ENCODE measurements around the gene DAPK2. TPM values are rescaled to one million over a fixed set of nuclear protein-coding genes. Genes with fewer than 3 reads are reported as not detected.
A peak's percentile ranks its signal among the peaks of the same experiment; 100 is the strongest.

The DAPK2 gene
- total and polyA plus RNA-seq, 2 of the 4 experiments (the other 2 are of a cell fraction): 0.34 to 0.36 TPM

DNA sequence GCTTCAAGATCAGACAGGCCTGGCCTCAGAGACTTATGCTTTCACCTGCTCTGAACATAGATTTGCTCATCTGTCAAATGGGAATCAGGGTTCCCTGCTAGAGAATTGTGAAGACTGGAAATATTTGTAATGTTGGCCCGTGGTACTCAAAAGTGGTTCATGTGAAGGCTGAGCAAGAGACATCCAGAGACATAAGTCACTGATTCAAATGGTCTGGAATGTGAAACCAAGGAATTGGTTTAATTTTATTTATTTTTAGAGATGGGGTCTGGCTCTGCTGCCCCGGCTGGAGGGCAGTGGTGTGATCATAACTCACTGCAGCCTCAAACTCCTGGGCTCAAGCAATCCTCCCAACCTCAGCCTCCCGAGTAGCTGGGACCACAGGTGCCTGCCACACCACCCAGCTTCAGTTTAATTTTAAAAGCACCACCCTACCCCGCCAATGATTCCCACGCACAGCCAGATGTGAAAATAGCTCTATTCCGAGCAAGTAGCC lies 60.1 kb downstream of the DAPK2 start:
- in situ Hi-C loops (cut with MboI; ENCODE audit: low sequenced_read_pairs) (no loop called here), dilution Hi-C loops (cut with HindIII; ENCODE audit: low sequenced_read_pairs, unreplicated experiment) (no loop called here), intact Hi-C loops (cut with micrococcal nuclease) (no loop called here)
- Histone ChIP-seq H3K9ac (ENCODE audit: low read depth, low read length) (no peak overlapping the region), H3K27ac (ENCODE audit: insufficient read depth, low read length) (no peak overlapping the region; the same call in 1 of the 2 replicates), H2AK5ac (ENCODE audit: low read depth, low read length) (no peak overlapping the region), H3K27me3 (ENCODE audit: control insufficient read depth, insufficient read depth, low read length) (peaks cover 1% of the 10 kb centered on the region; the same call in 1 of the 2 replicates), H4K5ac (ENCODE audit: low read depth, low read length) (no peak overlapping the region), H3K4me2 (ENCODE audit: low read depth, low read length) (no peak overlapping the region), H3K4ac (ENCODE audit: low read depth, low read length) (no peak overlapping the region), H2AFZ (replicated peaks; ENCODE audit: low read length, poor library complexity) (no peak overlapping the region), H2BK120ac (ENCODE audit: low read depth, low read length) (no peak overlapping the region), H3K79me1 (ENCODE audit: low read depth in 1 of 2, low read length in 2 of 2) (no peaks in the 10 kb centered on the region), H2BK5ac (ENCODE audit: low read depth, low read length, poor library complexity, severe bottlenecking) (no peak overlapping the region), H4K91ac (ENCODE audit: insufficient read depth, low read depth, low read length) (no peak overlapping the region), H3K23ac (ENCODE audit: low read depth, low read length) (no peak overlapping the region), H3K18ac (ENCODE audit: low read depth, low read length) (no peak overlapping the region; the same call in 1 of the 2 replicates), H2BK20ac (ENCODE audit: low read depth, low read length) (no peak overlapping the region), H4K20me1 (ENCODE audit: insufficient read depth, low read length) (no peaks in the 10 kb centered on the region; the same call in 1 of the 2 replicates), H3K9me3 (ENCODE audit: control insufficient read depth, insufficient read depth, low read length) (no peaks in the 10 kb centered on the region), H3K4me1 (ENCODE audit: control insufficient read depth, insufficient read depth, low read length) (peaks cover 6% of the 10 kb centered on the region; the same call in 1 of the 2 replicates), H2AK9ac (replicated peaks; ENCODE audit: low read depth, low read length, poor library complexity) (no peak overlapping the region), H3K4me3 (ENCODE audit: insufficient read depth, low read depth, low read length) (no peak overlapping the region), H3K56ac (ENCODE audit: extremely low read depth, insufficient read depth, low read length) (no peak overlapping the region), H3K36me3 (ENCODE audit: control insufficient read depth, insufficient read depth, low read length) (no peaks in the 10 kb centered on the region), H3K9me1 (ENCODE audit: insufficient read depth, low read length) (no peaks in the 10 kb centered on the region; the same call in none of the 2 replicates), H4K8ac (ENCODE audit: low read depth in 2 of 2, low read length in 2 of 2) (no peak overlapping the region), H3K14ac (replicated peaks; ENCODE audit: low read depth, low read length) (no peak overlapping the region), H2BK15ac (ENCODE audit: low read depth, low read length) (no peak overlapping the region)
- 79% methylated on average over 4 of the region's 6 CpGs; no CpG with 5 or more reads in 1 of the 2 experiments for WGBS, 2 experiments (ENCODE audit: extremely low coverage in 2 of 2, insufficient read length in 1 of 2)
- ATAC-seq (ENCODE audit: low read depth) (peak; percentile 50), DNase-seq (no peak)
- ChIA-PET POLR2A (ENCODE audit: unreplicated experiment) (no interaction called here), CTCF (interaction anchor here (1.4 kb wide), 1 partner anchor 40 kb away, joined by 3 read pairs; no protein-coding TSS in a partner anchor)
- TF ChIP-seq CHD1 (IDR thresholded peaks at IDR 0.05; ENCODE audit: low read depth, low read length): no peak
- TF ChIP-seq MAZ (IDR thresholded peaks at IDR 0.05; ENCODE audit: borderline replicate concordance, low read depth, low read length): no peak
- TF ChIP-seq, protein P1, sequence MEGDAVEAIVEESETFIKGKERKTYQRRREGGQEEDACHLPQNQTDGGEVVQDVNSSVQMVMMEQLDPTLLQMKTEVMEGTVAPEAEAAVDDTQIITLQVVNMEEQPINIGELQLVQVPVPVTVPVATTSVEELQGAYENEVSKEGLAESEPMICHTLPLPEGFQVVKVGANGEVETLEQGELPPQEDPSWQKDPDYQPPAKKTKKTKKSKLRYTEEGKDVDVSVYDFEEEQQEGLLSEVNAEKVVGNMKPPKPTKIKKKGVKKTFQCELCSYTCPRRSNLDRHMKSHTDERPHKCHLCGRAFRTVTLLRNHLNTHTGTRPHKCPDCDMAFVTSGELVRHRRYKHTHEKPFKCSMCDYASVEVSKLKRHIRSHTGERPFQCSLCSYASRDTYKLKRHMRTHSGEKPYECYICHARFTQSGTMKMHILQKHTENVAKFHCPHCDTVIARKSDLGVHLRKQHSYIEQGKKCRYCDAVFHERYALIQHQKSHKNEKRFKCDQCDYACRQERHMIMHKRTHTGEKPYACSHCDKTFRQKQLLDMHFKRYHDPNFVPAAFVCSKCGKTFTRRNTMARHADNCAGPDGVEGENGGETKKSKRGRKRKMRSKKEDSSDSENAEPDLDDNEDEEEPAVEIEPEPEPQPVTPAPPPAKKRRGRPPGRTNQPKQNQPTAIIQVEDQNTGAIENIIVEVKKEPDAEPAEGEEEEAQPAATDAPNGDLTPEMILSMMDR (conservative IDR thresholded peaks at IDR 0.05; ENCODE audit: low read depth, low read length): no peak
- TF ChIP-seq CEBPB (IDR thresholded peaks at IDR 0.05; ENCODE audit: low read depth, low read length): no peak
- TF ChIP-seq BHLHE40 (IDR thresholded peaks at IDR 0.05; ENCODE audit: low read depth, low read length): no peak
- no peak for TF ChIP-seq RAD21 (IDR thresholded peaks at IDR 0.05; ENCODE audit: low read length)
- no peak for TF ChIP-seq SMC3 (IDR thresholded peaks at IDR 0.05; ENCODE audit: low read depth, low read length)
- TF ChIP-seq NFE2L2 (IDR thresholded peaks at IDR 0.05; ENCODE audit: low read depth, low read length): no peak
- TF ChIP-seq RCOR1 (IDR thresholded peaks at IDR 0.05; ENCODE audit: insufficient replicate concordance, low read length): no peak
- TF ChIP-seq FOS (IDR thresholded peaks at IDR 0.05; ENCODE audit: low read depth, low read length): no peak
- TF ChIP-seq MAFK (IDR thresholded peaks at IDR 0.05; ENCODE audit: low read depth, low read length): no peak
- no peak for TF ChIP-seq POLR2A (IDR thresholded peaks at IDR 0.05; ENCODE audit: low read depth, low read length)
- no peak for TF ChIP-seq RFX5 (IDR thresholded peaks at IDR 0.05; ENCODE audit: low read depth, low read length)
- TF ChIP-seq, protein P2, sequence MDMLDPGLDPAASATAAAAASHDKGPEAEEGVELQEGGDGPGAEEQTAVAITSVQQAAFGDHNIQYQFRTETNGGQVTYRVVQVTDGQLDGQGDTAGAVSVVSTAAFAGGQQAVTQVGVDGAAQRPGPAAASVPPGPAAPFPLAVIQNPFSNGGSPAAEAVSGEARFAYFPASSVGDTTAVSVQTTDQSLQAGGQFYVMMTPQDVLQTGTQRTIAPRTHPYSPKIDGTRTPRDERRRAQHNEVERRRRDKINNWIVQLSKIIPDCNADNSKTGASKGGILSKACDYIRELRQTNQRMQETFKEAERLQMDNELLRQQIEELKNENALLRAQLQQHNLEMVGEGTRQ (IDR thresholded peaks at IDR 0.05; ENCODE audit: low read depth, low read length): no peak
- no peak for TF ChIP-seq MXI1 (IDR thresholded peaks at IDR 0.05; ENCODE audit: borderline replicate concordance, low read depth, low read length)
- TF ChIP-seq, protein P3, sequence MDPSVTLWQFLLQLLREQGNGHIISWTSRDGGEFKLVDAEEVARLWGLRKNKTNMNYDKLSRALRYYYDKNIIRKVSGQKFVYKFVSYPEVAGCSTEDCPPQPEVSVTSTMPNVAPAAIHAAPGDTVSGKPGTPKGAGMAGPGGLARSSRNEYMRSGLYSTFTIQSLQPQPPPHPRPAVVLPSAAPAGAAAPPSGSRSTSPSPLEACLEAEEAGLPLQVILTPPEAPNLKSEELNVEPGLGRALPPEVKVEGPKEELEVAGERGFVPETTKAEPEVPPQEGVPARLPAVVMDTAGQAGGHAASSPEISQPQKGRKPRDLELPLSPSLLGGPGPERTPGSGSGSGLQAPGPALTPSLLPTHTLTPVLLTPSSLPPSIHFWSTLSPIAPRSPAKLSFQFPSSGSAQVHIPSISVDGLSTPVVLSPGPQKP (IDR thresholded peaks at IDR 0.05; ENCODE audit: borderline replicate concordance, low read depth, low read length): no peak
- BruUV-seq (replicated peaks): no TSS peak
